Duodenal mucosa (tissue), 2 donors: Measurements from ENCODE around the gene SPG21.

Source experiments
- H3K27ac ChIP-seq: one replicate; pipeline ENCODE4 v1.7.0; 2013; ENCODE audit warnings: low read depth, low read length
- H3K27me3 ChIP-seq, 2 donors: one replicate each; pipeline ENCODE4 v1.7.0; 2013; ENCODE audit warnings: low read length in 2 of 2, control low read depth in 1 of 2; ENCODE audit not compliant: insufficient read depth in 2 of 2, control insufficient read depth in 1 of 2
- H3K36me3 ChIP-seq, 2 donors: one replicate each; pipeline ENCODE4 v1.7.0; 2013; ENCODE audit warnings: low read length in 2 of 2, control low read depth in 1 of 2; ENCODE audit not compliant: insufficient read depth in 2 of 2, control insufficient read depth in 1 of 2
- H3K4me1 ChIP-seq, 2 donors: one replicate each; pipeline ENCODE4 v1.7.0; 2013; ENCODE audit warnings: low read length in 2 of 2, control low read depth in 1 of 2; ENCODE audit not compliant: insufficient read depth in 2 of 2, control insufficient read depth in 1 of 2
- H3K4me3 ChIP-seq, 2 donors: one replicate each; pipeline ENCODE4 v1.7.0; 2013; ENCODE audit warnings: low read length in 2 of 2, low read depth in 1 of 2
- H3K9ac ChIP-seq, 2 donors: one replicate each; pipeline ENCODE4 v1.7.0; 2013; ENCODE audit warnings: low read length in 2 of 2, low read depth in 1 of 2
- H3K9me3 ChIP-seq, 2 donors: one replicate each; pipeline ENCODE4 v1.7.0; 2013; ENCODE audit warnings: low read length in 2 of 2, control low read depth in 1 of 2; ENCODE audit not compliant: control insufficient read depth in 1 of 2

Gene SPG21

DNA sequence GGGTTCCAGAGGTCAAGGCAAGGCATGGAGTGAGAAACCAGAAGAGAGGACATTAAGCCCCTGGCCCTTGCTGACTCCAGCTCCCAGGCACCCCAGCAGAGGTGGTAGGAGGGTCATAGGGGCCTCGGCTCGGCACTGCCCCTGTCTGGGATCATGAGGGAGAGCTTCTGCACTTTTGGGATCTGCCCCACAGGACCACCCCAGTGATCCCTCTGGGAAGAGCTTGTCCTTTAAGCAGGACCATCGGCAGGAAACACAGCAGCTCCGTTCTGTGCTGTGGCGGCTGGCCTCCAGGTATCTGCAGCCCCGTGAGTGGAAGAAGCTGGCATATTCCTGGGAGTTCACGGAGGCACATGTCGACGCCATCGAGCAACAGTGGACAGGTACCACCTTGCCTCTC, 42.5 kb downstream of the SPG21 start:
- H3K4me3 ChIP-seq, result no peak overlapping the region
- H3K9me3 ChIP-seq, result no peaks in the 10 kb centered on the region
- H3K27ac ChIP-seq, result no peak overlapping the region
- H3K4me1 ChIP-seq, result no peaks in the 10 kb centered on the region
- H3K9ac ChIP-seq, result no peak overlapping the region
- no peaks in the 10 kb centered on the region for H3K27me3 ChIP-seq
- H3K36me3 ChIP-seq, result no peaks in the 10 kb centered on the region

DNA sequence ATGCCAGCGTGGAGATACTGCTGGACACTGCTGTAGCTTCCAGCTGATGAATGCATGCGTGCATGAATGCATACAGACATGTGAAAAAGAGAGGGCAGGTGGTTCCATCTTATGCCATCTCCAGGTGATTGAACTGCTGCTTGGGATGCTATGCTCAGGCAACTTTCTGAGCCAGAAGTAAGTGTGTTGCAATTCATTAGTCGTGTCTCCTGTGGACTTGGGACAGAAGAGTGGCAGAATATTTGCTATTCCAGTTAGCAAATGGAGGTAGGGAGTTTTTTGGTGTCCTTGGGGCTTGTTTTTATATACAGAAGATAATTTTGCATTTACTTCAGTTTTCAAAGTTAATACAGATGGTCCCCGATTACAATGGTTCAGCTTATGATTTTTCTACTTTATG, 44.8 kb downstream of the SPG21 start:
- Histone ChIP-seq H3K9me3 (no peaks in the 10 kb centered on the region), H3K9ac (no peak overlapping the region), H3K36me3 (no peaks in the 10 kb centered on the region), H3K27ac (no peak overlapping the region), H3K4me3 (no peak overlapping the region), H3K4me1 (no peaks in the 10 kb centered on the region), H3K27me3 (no peaks in the 10 kb centered on the region)

DNA sequence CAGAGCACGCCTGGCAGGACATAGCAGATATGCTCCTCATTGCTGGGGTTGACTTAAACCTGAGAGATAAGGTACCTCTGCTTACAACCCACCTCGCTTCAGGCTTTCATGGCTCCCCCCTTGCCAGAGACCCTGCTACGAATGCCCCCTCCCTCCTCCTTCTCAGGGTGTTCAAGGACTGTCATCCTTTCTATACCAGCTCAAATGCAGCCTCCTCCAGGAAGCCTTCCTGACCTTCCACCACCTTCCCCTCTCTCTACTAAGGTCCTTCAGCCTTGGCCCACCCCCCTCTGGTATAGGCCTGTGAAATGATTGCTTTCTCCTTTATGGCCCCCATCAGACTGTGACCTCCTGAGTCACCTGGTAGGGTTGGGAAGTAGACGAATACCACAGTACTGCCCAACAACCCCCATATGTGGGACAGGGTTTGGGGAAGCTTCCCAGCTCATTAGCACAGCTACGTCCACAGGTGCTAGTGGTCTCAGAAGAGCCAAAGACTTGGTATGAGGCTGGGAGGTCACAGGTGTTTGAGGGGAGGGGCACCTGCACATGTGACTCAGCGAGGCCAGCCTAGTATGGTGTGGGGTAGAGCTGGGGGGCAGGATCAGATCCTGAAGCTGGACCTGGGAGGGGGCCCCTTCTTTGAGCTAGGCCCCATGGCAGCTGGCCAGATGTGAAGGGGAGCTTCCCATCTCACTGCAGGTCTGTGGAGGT, 46.0 kb downstream of the SPG21 start:
- Histone ChIP-seq H3K27me3 (no peaks in the 10 kb centered on the region), H3K27ac (no peak overlapping the region), H3K9me3 (no peaks in the 10 kb centered on the region)

DNA sequence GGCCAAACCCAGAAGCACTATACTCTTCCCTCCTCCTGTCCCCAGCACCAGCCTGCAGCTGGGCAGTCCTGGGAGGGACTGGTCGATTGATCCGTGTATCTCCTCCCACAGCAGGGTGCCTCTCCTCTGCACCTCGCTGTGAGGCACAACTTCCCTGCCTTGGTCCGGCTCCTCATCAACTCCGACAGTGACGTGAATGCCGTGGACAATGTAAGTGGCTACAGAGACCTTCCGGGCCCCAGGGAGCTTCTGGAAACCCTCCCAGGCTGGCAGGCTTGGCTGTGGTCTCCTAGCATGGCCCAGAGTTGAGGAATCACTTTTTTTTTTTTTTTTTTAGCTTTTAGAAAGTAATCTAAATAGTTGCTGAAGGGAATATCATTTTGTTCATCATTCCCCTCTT, 47.4 kb downstream of the SPG21 start:
- no peak overlapping the region for H3K27ac ChIP-seq
- H3K9me3 ChIP-seq, result no peaks in the 10 kb centered on the region
- H3K27me3 ChIP-seq, result no peaks in the 10 kb centered on the region
- H3K9ac ChIP-seq, result no peak overlapping the region
- H3K4me3 ChIP-seq, result no peak overlapping the region
- H3K4me1 ChIP-seq, result no peaks in the 10 kb centered on the region
- H3K36me3 ChIP-seq, result no peaks in the 10 kb centered on the region

More for the DNA sequence above, 46.0 kb downstream of the SPG21 start:
- Histone ChIP-seq H3K36me3 (no peaks in the 10 kb centered on the region), H3K4me1 (no peaks in the 10 kb centered on the region), H3K9ac (no peak overlapping the region), H3K4me3 (no peak overlapping the region)

DNA sequence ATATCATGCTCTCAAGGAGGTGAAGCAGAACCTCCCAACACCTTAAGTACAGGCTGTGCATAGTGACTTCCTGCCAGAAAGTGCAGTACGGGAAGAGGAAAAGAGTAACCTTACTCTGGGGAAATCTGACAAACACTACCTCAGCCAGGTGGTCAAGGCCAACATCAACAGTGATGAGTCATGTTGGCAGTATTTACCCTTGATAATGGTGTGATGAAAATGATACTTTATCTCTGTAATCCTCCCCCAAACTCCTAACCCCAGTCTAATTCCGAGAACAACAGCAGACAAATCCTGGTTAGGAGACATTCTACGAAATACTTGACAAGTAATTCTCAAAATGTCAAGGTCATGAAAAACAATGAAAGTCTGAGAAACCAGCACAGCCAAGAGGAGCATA, 51.5 kb downstream of the SPG21 start:
- Histone ChIP-seq H3K27ac (no peak overlapping the region), H3K4me1 (no peaks in the 10 kb centered on the region), H3K9ac (no peak overlapping the region)

DNA sequence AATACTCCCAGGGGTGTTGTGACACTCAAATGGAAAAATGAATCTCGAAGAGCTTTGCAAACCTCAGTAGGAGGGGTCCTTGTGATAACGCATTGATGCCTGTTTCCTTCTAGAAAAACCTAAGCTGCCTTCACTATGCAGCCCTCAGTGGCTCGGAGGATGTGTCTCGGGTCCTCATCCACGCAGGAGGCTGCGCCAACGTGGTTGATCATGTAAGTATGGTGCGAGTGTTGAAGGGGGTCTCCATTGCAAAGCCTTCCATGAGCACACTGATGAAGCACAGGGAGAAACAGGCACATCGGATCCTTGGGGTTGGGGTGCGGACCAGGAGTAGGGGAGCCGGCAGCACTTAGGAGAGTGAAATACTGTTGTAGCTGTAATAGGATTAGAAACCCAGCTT, 55.7 kb downstream of the SPG21 start:
- H3K4me3 ChIP-seq, result no peak overlapping the region
- no peak overlapping the region for H3K9ac ChIP-seq
- H3K27me3 ChIP-seq, result no peaks in the 10 kb centered on the region
- H3K27ac ChIP-seq, result no peak overlapping the region
- H3K9me3 ChIP-seq, result no peaks in the 10 kb centered on the region
- peaks cover 0 to 6% of the 10 kb centered on the region in 2 donors for H3K4me1 ChIP-seq
- H3K36me3 ChIP-seq, result no peaks in the 10 kb centered on the region

More for the DNA sequence above, 51.5 kb downstream of the SPG21 start:
- no peaks in the 10 kb centered on the region for H3K36me3 ChIP-seq
- H3K27me3 ChIP-seq, result no peaks in the 10 kb centered on the region
- no peaks in the 10 kb centered on the region for H3K9me3 ChIP-seq
- H3K4me3 ChIP-seq, result no peak overlapping the region

DNA sequence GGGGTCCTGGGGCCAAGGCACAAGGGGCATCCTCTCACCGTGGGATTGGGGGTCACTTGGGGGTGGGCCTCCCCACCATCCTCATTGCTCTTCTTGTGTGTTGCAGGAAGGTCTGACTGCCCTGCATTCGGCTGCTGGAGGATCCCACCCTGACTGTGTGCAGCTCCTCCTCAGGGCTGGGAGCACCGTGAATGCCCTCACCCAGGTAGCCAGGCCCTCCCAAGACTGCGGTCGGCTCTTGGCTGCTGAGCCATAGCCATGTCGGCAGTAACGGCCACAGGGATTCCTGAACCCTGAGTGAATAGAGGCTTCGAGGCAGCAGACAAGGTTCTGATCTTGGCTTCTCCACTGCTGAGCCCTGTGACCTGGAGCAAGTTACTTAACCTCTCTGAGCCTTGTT, 58.3 kb downstream of the SPG21 start:
- H3K4me3 ChIP-seq, result no peak overlapping the region
- H3K9ac ChIP-seq, result no peak overlapping the region
- H3K27me3 ChIP-seq, result no peaks in the 10 kb centered on the region
- peaks cover 0 to 6% of the 10 kb centered on the region in 2 donors for H3K4me1 ChIP-seq
- H3K36me3 ChIP-seq, result no peaks in the 10 kb centered on the region
- H3K9me3 ChIP-seq, result no peaks in the 10 kb centered on the region
- H3K27ac ChIP-seq, result no peak overlapping the region

DNA sequence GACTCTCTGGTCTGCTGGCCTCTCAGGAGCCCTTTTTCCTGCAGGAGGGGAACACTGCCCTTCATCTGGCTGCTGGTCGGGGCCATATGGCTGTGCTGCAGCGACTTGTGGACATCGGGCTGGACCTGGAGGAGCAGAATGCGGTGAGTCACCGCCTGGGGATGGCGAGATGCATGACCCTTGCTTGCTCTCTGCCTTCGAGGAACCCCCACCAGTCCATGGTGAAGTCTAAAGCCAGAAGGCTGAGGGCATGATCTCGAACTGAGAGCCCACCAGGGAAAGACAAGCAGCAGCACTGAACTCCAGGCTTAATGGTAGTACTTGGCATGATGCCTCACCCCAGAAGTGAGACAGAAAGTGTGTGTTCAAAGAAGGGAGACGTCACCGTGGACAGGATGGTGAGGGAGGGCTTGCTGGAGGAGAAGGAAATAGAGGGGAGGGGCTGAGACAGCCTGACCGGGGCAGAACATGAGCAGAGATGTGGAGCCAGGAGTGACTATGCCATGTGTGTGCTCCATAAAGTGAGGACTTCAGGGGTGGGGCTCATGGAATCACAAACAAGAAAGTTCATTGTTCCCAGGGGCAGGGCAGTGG, 58.8 kb downstream of the SPG21 start:
- Histone ChIP-seq H3K4me3 (no peak overlapping the region), H3K36me3 (no peaks in the 10 kb centered on the region), H3K4me1 (peaks cover 0 to 6% of the 10 kb centered on the region in 2 donors), H3K9ac (no peak overlapping the region), H3K9me3 (no peaks in the 10 kb centered on the region), H3K27me3 (no peaks in the 10 kb centered on the region), H3K27ac (no peak overlapping the region)

DNA sequence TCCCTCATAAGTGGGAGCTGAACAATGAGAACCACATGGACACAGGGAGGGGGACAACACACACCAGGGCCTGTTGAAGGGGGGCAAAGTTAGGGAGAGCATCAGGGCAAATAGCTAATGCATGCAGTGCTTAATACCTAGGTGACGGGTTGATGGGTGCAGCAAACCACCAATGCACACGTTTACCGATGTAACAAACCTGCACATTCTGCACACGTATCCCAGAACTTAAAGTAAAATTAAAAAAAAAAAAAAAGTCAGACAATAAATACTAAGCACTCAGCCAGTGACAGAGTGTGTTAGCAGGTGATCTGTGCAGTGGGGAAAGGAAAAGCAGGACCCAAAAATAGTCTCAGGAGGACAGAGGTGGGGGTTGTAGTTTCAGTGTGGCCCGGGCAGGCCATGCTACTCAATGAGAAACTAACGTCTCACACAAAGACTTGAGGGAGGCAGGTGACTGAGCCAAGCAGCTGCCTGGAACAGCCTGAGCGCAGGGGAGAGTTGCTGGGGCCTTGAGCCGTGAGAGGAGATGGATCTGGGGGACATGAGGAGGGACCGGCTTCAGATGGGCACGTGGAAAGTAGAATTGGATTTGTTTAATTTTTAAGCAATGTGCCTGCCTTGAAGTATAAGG, 59.6 kb downstream of the SPG21 start:
- Histone ChIP-seq H3K4me1 (peaks cover 0 to 6% of the 10 kb centered on the region in 2 donors), H3K27me3 (no peaks in the 10 kb centered on the region), H3K4me3 (no peak overlapping the region), H3K36me3 (no peaks in the 10 kb centered on the region), H3K9ac (no peak overlapping the region), H3K27ac (no peak overlapping the region), H3K9me3 (no peaks in the 10 kb centered on the region)

DNA sequence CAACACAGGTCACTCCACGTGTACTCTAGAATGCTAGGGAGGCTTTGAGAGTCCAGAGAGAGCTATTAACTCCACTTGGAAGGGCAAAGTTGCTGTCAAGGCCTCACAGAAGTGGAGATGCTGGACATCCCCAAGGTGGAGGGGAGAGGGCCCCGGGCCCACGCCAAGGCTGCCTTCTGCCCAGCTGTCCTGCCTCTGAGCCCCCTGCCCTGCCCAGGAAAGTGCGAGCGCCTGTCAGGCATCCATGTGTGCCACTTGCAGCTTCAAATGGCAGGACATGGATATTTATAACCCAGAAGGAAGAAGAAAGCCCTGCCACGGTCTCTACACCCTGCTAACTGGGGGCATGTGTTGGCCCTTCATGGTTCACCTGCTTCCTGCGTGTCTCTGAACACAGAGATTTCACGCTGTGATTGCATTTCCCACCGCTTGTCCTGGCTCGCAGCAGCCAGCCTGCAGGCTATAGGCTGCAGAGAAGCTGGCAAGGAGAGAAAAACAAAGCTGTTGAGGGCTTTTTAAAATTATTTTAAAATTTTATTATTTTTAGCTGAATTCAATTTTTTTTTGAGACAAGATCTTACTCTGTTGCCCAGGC, 61.0 kb downstream of the SPG21 start:
- H3K36me3 ChIP-seq, result no peaks in the 10 kb centered on the region
- H3K4me1 ChIP-seq, result peaks cover 0 to 6% of the 10 kb centered on the region in 2 donors
- no peak overlapping the region for H3K4me3 ChIP-seq
- no peaks in the 10 kb centered on the region for H3K9me3 ChIP-seq
- no peaks in the 10 kb centered on the region for H3K27me3 ChIP-seq
- no peak overlapping the region for H3K27ac ChIP-seq
- no peak overlapping the region for H3K9ac ChIP-seq
